Karpas-422 (cell line): ENCODE data around the gene JTB. TPM values are rescaled to one million over a fixed set of nuclear protein-coding genes. Genes with fewer than 3 reads are reported as not detected.

Experiments
- DNase-seq: peaks from one replicate; pipeline ENCODE4 v3.0.0-alpha.2; 2015
- H2AFZ ChIP-seq: fragments of 200-600 bp; sonication (generic); 2 replicates; pipeline ENCODE4 v1.6.1; 2014; ENCODE audit warnings: antibody characterized with exemption, low read length, mixed read lengths
- H3K27ac ChIP-seq: fragments of 200-600 bp; sonication (generic); 2 replicates; pipeline ENCODE4 v1.5.1; 2014; ENCODE audit warnings: mild to moderate bottlenecking, low read length, moderate library complexity
- H3K27me3 ChIP-seq: fragments of 200-600 bp; sonication (generic); 2 replicates; pipeline ENCODE4 v1.6.1; 2014; ENCODE audit warnings: low read length, mixed read lengths
- H3K36me3 ChIP-seq: fragments of 200-600 bp; sonication (generic); 2 replicates; pipeline ENCODE4 v1.6.1; 2014; ENCODE audit warnings: low read length, mixed read lengths; ENCODE audit not compliant: insufficient read depth
- H3K4me1 ChIP-seq: fragments of 200-600 bp; sonication (generic); 2 replicates; pipeline ENCODE4 v1.6.1; 2014; ENCODE audit warnings: mild to moderate bottlenecking, low read length, mixed read lengths
- H3K4me2 ChIP-seq: fragments of 200-600 bp; sonication (generic); 2 replicates; pipeline ENCODE4 v1.6.1; 2014; ENCODE audit warnings: low read length, low read depth, mild to moderate bottlenecking; ENCODE audit not compliant: poor library complexity, severe bottlenecking
- H3K4me3 ChIP-seq: fragments of 200-600 bp; sonication (generic); 2 replicates; pipeline ENCODE4 v1.5.1; 2014; ENCODE audit warnings: mild to moderate bottlenecking, antibody characterized with exemption, low read length, mixed read lengths
- H3K79me2 ChIP-seq: fragments of 200-600 bp; sonication (generic); 2 replicates; pipeline ENCODE4 v1.6.1; 2014; ENCODE audit warnings: mild to moderate bottlenecking, low read length, mixed read lengths
- H3K9ac ChIP-seq: fragments of 200-600 bp; sonication (generic); 2 replicates; pipeline ENCODE4 v1.6.0; 2014; ENCODE audit warnings: low read length
- H3K9me2 ChIP-seq: fragments of 200-600 bp; sonication (generic), shearing (Covaris generic); replicated peaks from 2 replicates; pipeline ENCODE4 v1.6.0; 2014; ENCODE audit warnings: mild to moderate bottlenecking, low read length, moderate library complexity; ENCODE audit not compliant: insufficient read depth
- H3K9me3 ChIP-seq: fragments of 300-700, 200-600 bp; sonication (generic); 2 replicates; pipeline ENCODE4 v1.6.1; 2014; ENCODE audit warnings: low read length, mixed read lengths
- H4K20me1 ChIP-seq: fragments of 200-600 bp; sonication (generic); 2 replicates; pipeline ENCODE4 v1.6.1; 2014; ENCODE audit warnings: mild to moderate bottlenecking, antibody characterized with exemption, low read length, low read depth; ENCODE audit not compliant: insufficient read depth
- total RNA-seq: library from RNA; depleted of rRNA; stranded (reverse); fragments of >200 nt; shearing (Covaris generic); gene quantifications from 2 replicates; pipeline ENCODE4 v1.2.3, GENCODE V29; 2014; ENCODE audit warnings: low replicate concordance

The JTB gene
- total RNA-seq, 1 experiment from 2014 or later, result 314 TPM

GRCh38 chr1:153962088-153963029 is 15.1 kb downstream of the JTB start:
- Histone ChIP-seq H3K79me2 (peaks cover 42% of the 10 kb centered on the region), H3K27me3 (no peaks in the 10 kb centered on the region), H3K9ac (peak overlapping the region; percentile 94), H4K20me1 (peaks cover 2% of the 10 kb centered on the region; the same call in 1 of the 2 replicates), H3K4me3 (peak overlapping the region; percentile 86), H3K9me2 (no peaks in the 10 kb centered on the region), H3K4me1 (peaks cover 57% of the 10 kb centered on the region), H3K27ac (peak overlapping the region; percentile 86), H3K4me2 (peak overlapping the region; percentile 93), H3K9me3 (no peaks in the 10 kb centered on the region), H3K36me3 (peaks cover 8% of the 10 kb centered on the region; the same call in 1 of the 2 replicates), H2AFZ (no peak overlapping the region)
- peak; percentile 70 for DNase-seq

DNA sequence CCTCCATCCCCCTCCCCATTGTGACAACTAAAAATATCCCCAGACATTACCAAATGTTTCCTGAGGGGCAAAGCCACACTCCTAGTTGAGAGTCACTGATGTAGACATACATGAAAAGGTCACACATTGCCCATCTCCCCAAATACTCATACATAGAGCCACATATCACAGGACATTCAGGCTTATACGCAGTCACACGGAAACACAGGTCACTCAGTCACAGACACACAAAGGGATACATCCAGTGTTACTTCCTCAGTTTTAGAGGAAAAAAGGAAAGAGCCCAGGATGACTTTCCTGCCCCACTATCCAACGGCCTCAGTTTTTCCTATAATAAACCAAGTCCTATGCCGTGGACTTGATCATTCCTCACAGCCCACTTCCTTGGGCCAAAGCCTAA is 16.1 kb downstream of the JTB start:
- Histone ChIP-seq H3K4me3 (peak overlapping the region; percentile 86), H3K4me2 (peak overlapping the region; percentile 93), H3K9me3 (no peaks in the 10 kb centered on the region), H3K9ac (peak overlapping the region; percentile 94), H4K20me1 (peaks cover 12% of the 10 kb centered on the region; the same call in 1 of the 2 replicates), H3K9me2 (no peaks in the 10 kb centered on the region), H3K27ac (peak overlapping the region; percentile 86), H3K27me3 (no peaks in the 10 kb centered on the region), H3K4me1 (peaks cover 63% of the 10 kb centered on the region), H3K79me2 (peaks cover 45% of the 10 kb centered on the region), H2AFZ (no peak overlapping the region), H3K36me3 (peaks cover 8% of the 10 kb centered on the region; the same call in 1 of the 2 replicates)
- no peak for DNase-seq

- Histone ChIP-seq H3K9me3 (no peaks in the 10 kb centered on the region), H3K4me2 (no peak overlapping the region), H2AFZ (no peak overlapping the region), H3K4me1 (peaks cover 65% of the 10 kb centered on the region), H3K9me2 (no peaks in the 10 kb centered on the region), H4K20me1 (peaks cover 20% of the 10 kb centered on the region; the same call in 1 of the 2 replicates), H3K79me2 (peaks cover 53% of the 10 kb centered on the region), H3K27ac (no peak overlapping the region), H3K4me3 (no peak overlapping the region), H3K9ac (no peak overlapping the region), H3K27me3 (no peaks in the 10 kb centered on the region), H3K36me3 (peaks cover 8% of the 10 kb centered on the region; the same call in 1 of the 2 replicates)
- DNase-seq, result no peak
Measured at GRCh38 chr1:153960206-153960605, 17.3 kb downstream of the JTB start.

DNA sequence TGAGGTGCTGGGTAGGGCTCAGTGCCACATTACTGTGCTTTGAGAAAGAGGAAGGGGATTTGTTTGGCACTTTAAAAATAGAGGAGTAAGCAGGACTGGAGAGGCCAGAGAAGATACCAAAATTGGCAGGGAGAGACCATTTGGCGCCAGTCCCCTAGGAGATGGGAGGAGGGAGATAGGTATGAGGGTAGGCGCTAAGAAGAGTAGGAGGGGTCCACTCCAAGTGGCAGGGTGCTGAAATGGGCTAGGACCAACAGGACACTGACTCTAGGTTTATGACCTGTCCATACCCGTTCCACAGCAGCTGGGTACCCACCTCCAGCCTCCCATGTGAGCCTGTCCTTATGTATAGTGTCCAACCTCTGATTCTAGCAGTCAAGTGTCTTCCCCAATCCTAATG is 18.0 kb downstream of the JTB start:
- Histone ChIP-seq H3K9ac (0 out of 2 replicates have a peak overlapping the region, but pooled peaks have one; percentile 43), H3K36me3 (peaks cover 14% of the 10 kb centered on the region; the same call in 1 of the 2 replicates), H4K20me1 (peaks cover 20% of the 10 kb centered on the region; the same call in 1 of the 2 replicates), H3K4me2 (peak overlapping the region; percentile 86), H3K79me2 (peaks cover 61% of the 10 kb centered on the region), H3K9me2 (no peaks in the 10 kb centered on the region), H2AFZ (no peak overlapping the region), H3K27ac (0 out of 2 replicates have a peak overlapping the region, but pooled peaks have one; percentile 24), H3K4me3 (no peak overlapping the region), H3K27me3 (no peaks in the 10 kb centered on the region), H3K4me1 (peaks cover 62% of the 10 kb centered on the region), H3K9me3 (no peaks in the 10 kb centered on the region)
- no peak for DNase-seq

GRCh38 chr1:153958961-153959260 is 18.6 kb downstream of the JTB start:
- Histone ChIP-seq H3K9me3 (no peaks in the 10 kb centered on the region), H2AFZ (no peak overlapping the region), H3K27ac (0 out of 2 replicates have a peak overlapping the region, but pooled peaks have one; percentile 24), H3K4me1 (peaks cover 57% of the 10 kb centered on the region), H3K4me2 (peak overlapping the region; percentile 86), H3K36me3 (peaks cover 19% of the 10 kb centered on the region; the same call in 1 of the 2 replicates), H3K9me2 (no peaks in the 10 kb centered on the region), H3K9ac (peak overlapping the region; percentile 43), H3K4me3 (peak overlapping the region; percentile 81; the same call in 1 of the 2 replicates), H3K79me2 (peaks cover 66% of the 10 kb centered on the region), H4K20me1 (peaks cover 20% of the 10 kb centered on the region; the same call in 1 of the 2 replicates), H3K27me3 (no peaks in the 10 kb centered on the region)
- no peak for DNase-seq

DNA sequence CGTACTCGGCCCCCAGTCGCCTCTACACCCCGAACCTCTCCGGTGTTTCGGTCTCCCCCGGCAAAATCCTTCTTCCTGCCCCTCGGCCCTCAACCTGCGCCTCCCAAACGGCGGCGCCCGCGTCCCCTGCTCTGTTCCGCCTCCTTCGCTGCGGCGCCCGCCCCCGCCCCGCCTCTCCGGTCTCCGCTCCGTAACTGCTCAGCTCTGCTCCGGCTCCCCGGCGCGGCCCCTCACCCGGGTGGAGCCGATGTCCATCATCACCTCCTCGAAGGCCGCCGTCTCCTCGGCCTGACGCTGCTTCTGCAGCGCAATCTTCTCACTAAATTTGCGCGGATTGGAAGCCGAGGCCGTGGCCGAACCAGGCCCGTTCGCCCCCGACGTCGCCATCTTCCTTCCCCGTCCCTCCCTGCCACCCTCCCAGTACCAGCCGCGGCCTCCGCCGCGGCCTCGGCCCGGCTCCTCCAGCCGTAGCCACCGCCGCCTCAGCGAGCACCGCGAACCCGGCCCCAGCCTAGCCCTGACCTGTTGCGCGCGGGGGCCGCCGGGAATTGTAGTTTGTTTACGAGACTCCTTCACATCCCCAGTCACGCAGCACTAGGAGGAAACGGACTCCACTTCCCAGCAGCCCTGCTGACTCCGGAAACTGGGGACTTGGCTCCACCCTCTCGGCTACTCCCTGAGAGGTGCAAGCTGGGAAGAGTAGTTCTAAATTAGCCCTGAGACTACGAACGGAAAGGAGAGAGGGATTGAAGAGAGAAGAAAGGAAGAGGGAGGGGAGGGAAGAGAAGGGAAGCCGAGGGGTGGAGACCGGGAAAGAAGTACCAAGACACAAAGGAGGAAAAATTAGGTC is 19.1 kb downstream of the JTB start, which contains the start of gene CRTC2:
CRTC2 (minus strand) TSS at position 502 of the 850 bp plus-strand sequence; CDS start at position 387, 115 bp downstream.
- H4K20me1 ChIP-seq, result peaks cover 20% of the 10 kb centered on the region; the same call in 1 of the 2 replicates
- H2AFZ ChIP-seq, result peak within 1 kb of the TSS; percentile 45; the same call in 1 of the 2 replicates
- H3K4me1 ChIP-seq, result peaks cover 55% of the 10 kb centered on the region
- no peaks in the 10 kb centered on the region for H3K27me3 ChIP-seq
- peak; percentile 99 for DNase-seq
- peaks cover 21% of the 10 kb centered on the region; the same call in 1 of the 2 replicates for H3K36me3 ChIP-seq
- no peaks in the 10 kb centered on the region for H3K9me3 ChIP-seq
- H3K4me2 ChIP-seq, result peak within 1 kb of the TSS; percentile 86
- peak within 1 kb of the TSS; percentile 81 for H3K4me3 ChIP-seq
- no peaks in the 10 kb centered on the region for H3K9me2 ChIP-seq
- H3K79me2 ChIP-seq, result peaks cover 71% of the 10 kb centered on the region
- H3K27ac ChIP-seq, result peak within 1 kb of the TSS; percentile 65
- peak within 1 kb of the TSS; percentile 91 for H3K9ac ChIP-seq

DNA sequence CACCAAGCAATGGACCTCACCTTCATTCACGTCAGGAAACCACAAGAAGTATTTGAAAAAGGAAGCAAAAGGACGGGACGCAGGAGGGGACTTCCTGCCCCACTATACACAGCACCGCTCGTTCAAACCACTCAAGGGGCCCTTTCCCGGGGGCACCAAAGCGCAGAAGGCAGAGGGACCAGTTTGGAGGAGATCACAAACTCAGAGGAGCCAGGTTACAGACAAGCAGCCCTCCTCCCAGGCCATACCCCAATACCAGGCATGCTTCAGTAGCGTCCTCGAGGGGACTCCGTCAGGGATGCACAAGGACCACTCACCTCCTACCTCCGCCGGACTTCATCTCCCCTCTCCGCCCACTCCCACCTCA is 19.7 kb downstream of the JTB start:
- no peaks in the 10 kb centered on the region for H3K9me2 ChIP-seq
- H3K36me3 ChIP-seq, result peaks cover 21% of the 10 kb centered on the region; the same call in 1 of the 2 replicates
- peak overlapping the region; percentile 81 for H3K4me3 ChIP-seq
- peak overlapping the region; percentile 65 for H3K27ac ChIP-seq
- H3K79me2 ChIP-seq, result peaks cover 65% of the 10 kb centered on the region
- H2AFZ ChIP-seq, result peak overlapping the region; percentile 45; the same call in 1 of the 2 replicates
- H4K20me1 ChIP-seq, result peaks cover 20% of the 10 kb centered on the region; the same call in 1 of the 2 replicates
- peaks cover 55% of the 10 kb centered on the region for H3K4me1 ChIP-seq
- peak overlapping the region; percentile 91 for H3K9ac ChIP-seq
- H3K27me3 ChIP-seq, result no peaks in the 10 kb centered on the region
- no peaks in the 10 kb centered on the region for H3K9me3 ChIP-seq
- peak overlapping the region; percentile 86 for H3K4me2 ChIP-seq
- peak; percentile 82 for DNase-seq
